Measurements from ENCODE around the gene CAVIN2.
A peak's percentile ranks its signal among the peaks of the same experiment; 100 is the strongest.

The CAVIN2 gene

GRCh38 chr2:191836853-191837769 is 9.8 kb downstream of the CAVIN2 start:
- no peak for DNase-seq

- DNase-seq, result no peak
Measured at GRCh38 chr2:191836471-191836852, 10.4 kb downstream of the CAVIN2 start.

GRCh38 chr2:191835539-191836350 is 11.1 kb downstream of the CAVIN2 start:
- DNase-seq, result no peak

- DNase-seq, result no peak
Measured at GRCh38 chr2:191835100-191835499, 11.8 kb downstream of the CAVIN2 start.

GRCh38 chr2:191833356-191833755 is 13.5 kb downstream of the CAVIN2 start:
- DNase-seq, result no peak

GRCh38 chr2:191832668-191833067 is 14.2 kb downstream of the CAVIN2 start:
- no peak for DNase-seq

GRCh38 chr2:191831410-191831994 is 15.4 kb downstream of the CAVIN2 start:
- peak; percentile 15 for DNase-seq

- DNase-seq, result no peak
Measured at GRCh38 chr2:191824398-191824797, 22.5 kb downstream of the CAVIN2 start.

- no peak for DNase-seq
Measured at GRCh38 chr2:191821078-191821477, 25.8 kb downstream of the CAVIN2 start.

- no peak for DNase-seq
Measured at GRCh38 chr2:191818725-191819350, 28.1 kb downstream of the CAVIN2 start.

GRCh38 chr2:191818133-191818532 is 28.8 kb downstream of the CAVIN2 start:
- DNase-seq, result no peak

- DNase-seq, result no peak
Measured at GRCh38 chr2:191815010-191815409, 31.9 kb downstream of the CAVIN2 start.

GRCh38 chr2:191813943-191814342 is 32.9 kb downstream of the CAVIN2 start:
- DNase-seq, result no peak

GRCh38 chr2:191811807-191812602 is 34.9 kb downstream of the CAVIN2 start:
- peak; percentile 74 for DNase-seq

- no peak for DNase-seq
Measured at GRCh38 chr2:191806396-191806795, 40.5 kb downstream of the CAVIN2 start.

- no peak for DNase-seq
Measured at GRCh38 chr2:191804766-191805165, 42.1 kb downstream of the CAVIN2 start.

GRCh38 chr2:191803007-191803406 is 43.9 kb downstream of the CAVIN2 start:
- no peak for DNase-seq

- DNase-seq, result no peak
Measured at GRCh38 chr2:191802180-191802579, 44.7 kb downstream of the CAVIN2 start.

GRCh38 chr2:191800874-191801273 is 46.0 kb downstream of the CAVIN2 start:
- no peak for DNase-seq

- no peak for DNase-seq
Measured at GRCh38 chr2:191799526-191799925, 47.4 kb downstream of the CAVIN2 start.

- DNase-seq, result peak; percentile 54
Measured at GRCh38 chr2:191797942-191798876, 48.7 kb downstream of the CAVIN2 start.

Measured in COR-L47 (cell line).